RWPE1 (cell line): ENCODE results near the gene CTXND1.

Experiments
- CTCF ChIA-PET: fragments of 350-600 bp; sonication (Branson Sonifier 250); formaldehyde crosslinking; extraction: SDS; loops from one replicate; lab custom pipeline; 2021; lab: Yijun Ruan, JAX
- POLR2A ChIA-PET: fragments of 400-600 bp; formaldehyde crosslinking; extraction: SDS; loops from one replicate; lab custom pipeline; 2020; ENCODE audit warnings: antibody characterized with exemption; ENCODE audit not compliant: low non-redundant PET; lab: Yijun Ruan, JAX
- DNase-seq: peaks from one replicate; pipeline ENCODE4 v3.0.0; 2012; ENCODE audit warnings: low spot score
- H3K27ac ChIP-seq: fragments of 450-650 bp; 2 replicates; pipeline ENCODE4 v1.5.1; 2017
- CTCF ChIP-seq: fragments of 450-650 bp; conservative IDR thresholded peaks from 2 replicates; pipeline ENCODE4 v1.5.1; 2017; ENCODE audit warnings: low read depth, mild to moderate bottlenecking

CTXND1 gene

GRCh38 chr15:80152896-80153876 is 98.8 kb downstream of the CTXND1 start, which contains the start of gene FAH:
Gene FAH, plus strand, starts transcription at chr15:80152999. Its CDS starts 56 bp downstream, at chr15:80153055.
- peak; percentile 36 for DNase-seq
- TF ChIP-seq CTCF = no peak
- H3K27ac ChIP-seq = peak within 1 kb of the TSS; percentile 73
- ChIA-PET POLR2A (no interaction called here), CTCF (interaction anchor here (0.8 kb wide), 1 partner anchor 9 kb away, joined by 3 read pairs; no protein-coding TSS in a partner anchor)

GRCh38 chr15:80152180-80152895 is 99.7 kb downstream of the CTXND1 start:
- DNase-seq = peak; percentile 98
- H3K27ac ChIP-seq = peak overlapping the region; percentile 73
- ChIA-PET CTCF (no interaction called here), POLR2A (interaction anchor here (1.1 kb wide), 1 partner anchor 9 kb away, joined by 3 read pairs; no protein-coding TSS in a partner anchor)
- no peak for TF ChIP-seq CTCF

- ChIA-PET CTCF (no interaction called here), POLR2A (interaction anchor here (1.1 kb wide), 1 partner anchor 9 kb away, joined by 3 read pairs; no protein-coding TSS in a partner anchor)
- TF ChIP-seq CTCF = no peak
- DNase-seq = no peak
- H3K27ac ChIP-seq = no peak overlapping the region
Observed at GRCh38 chr15:80151576-80151975, 100.4 kb downstream of the CTXND1 start.

GRCh38 chr15:80151148-80151547 is 100.9 kb downstream of the CTXND1 start:
- H3K27ac ChIP-seq = no peak overlapping the region
- ChIA-PET POLR2A (no interaction called here), CTCF (no interaction called here)
- DNase-seq = no peak
- TF ChIP-seq CTCF = no peak
